ENCODE measurements around the gene RNF207.

RNF207 gene

DNA sequence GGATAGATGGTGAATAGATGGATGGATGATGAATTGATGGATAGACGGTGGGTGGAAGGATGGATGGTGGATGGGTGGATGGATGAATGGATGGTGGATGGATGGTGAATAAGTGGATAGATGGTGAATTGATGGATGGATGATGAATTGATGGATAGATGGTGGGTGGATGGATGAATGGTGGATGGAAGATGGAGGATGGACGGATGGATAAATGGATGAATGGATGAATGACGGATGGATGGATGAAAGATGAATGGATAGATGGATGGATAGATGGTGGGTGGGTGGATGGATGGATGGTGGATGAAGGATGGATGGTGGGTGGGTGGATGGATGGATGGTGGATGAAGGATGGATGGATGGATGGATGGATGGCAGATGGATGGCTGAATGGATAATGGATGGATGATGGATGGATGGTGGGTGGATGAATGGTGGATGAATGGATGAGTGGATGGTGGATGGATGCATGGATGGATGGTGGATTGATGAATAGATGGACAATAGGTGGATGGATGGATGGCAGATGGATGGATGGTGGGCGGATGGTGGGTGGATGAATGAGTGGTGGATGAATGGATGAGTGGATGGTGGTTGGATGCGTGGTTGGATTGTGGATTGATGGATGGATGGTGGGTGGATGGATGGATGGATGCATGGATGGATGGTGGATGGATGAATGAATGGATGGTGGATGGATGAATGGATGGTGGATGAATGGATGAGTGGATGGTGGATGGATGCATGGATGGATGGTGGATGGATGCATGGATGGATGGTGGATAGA, 31.1 kb upstream of the RNF207 start:
- ATAC-seq, result no peak
- DNase-seq, result no peak

DNA sequence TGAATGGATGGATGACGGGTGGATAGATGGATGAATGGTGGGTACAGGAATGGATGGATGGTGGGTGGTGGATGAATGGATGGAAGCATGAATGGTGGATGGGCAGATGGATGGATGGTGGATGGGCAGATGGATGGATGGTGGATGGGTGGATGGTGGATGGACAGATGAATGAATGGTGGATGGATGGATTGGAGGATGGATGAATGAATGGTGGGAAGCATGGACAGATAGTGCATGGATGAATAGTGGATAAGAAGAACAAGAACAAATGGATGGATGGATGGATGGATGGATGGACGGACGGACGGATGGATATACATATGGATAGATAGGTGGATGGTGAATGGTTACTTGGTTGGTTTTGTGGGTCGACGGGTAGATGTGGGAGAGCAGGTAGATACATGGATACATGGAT, 30.5 kb upstream of the RNF207 start:
- DNase-seq (no peak), ATAC-seq (no peak)

DNA sequence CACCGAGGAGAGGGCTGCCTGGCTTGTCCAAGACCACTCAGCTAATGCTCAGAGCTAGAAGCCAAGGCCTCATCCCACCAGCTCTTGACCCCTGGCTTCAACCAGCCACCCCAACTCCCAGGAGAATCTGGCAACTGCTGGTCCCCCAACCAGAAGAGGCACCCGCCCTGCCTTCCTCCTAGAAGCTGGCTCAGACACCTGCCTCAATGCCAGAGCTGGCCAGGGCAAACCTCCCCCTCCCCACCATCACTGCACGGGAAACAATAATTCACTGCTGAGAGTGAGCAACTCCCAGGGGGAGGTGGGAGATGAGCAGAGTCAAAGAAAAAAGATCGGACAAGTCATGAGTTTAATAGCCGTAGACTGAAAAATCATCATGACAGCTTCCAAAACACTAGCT, 29.1 kb upstream of the RNF207 start:
- no peak for ATAC-seq
- DNase-seq, result no peak

DNA sequence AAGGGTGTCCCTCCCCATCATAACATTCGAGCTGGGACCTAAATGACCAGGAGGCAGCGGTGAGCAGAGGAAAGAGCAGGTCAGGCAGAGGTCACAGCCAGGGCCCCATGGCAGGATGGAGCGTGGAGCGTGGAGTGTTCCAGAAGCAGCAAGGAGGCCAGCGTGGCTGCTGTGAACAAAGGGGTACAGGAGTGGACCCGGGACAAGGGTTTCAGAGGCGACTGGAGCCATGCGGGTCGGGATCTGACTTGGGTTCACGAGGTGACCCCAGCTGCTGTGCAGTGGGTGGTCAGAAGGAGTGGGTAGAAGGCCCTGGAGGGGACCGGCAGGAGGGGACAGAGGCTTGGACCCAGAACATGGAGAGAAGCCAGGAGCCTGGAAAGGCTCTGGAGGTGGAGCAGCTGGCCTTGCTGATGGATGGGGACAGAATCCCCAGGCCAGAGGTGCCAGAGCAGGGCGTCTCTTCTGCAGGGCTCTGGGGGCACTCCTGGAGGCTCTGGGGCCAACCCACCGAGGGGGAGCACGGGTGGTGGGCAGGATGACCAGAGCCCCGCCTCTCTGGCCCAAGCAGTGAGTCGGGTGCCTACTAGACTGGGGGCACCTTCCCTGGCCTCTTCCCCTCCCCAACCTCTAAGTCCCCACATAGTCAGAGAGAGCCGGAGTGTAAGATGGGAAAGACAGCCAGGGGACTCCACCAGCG, 28.1 kb upstream of the RNF207 start:
- DNase-seq (no peak), ATAC-seq (no peak)

DNA sequence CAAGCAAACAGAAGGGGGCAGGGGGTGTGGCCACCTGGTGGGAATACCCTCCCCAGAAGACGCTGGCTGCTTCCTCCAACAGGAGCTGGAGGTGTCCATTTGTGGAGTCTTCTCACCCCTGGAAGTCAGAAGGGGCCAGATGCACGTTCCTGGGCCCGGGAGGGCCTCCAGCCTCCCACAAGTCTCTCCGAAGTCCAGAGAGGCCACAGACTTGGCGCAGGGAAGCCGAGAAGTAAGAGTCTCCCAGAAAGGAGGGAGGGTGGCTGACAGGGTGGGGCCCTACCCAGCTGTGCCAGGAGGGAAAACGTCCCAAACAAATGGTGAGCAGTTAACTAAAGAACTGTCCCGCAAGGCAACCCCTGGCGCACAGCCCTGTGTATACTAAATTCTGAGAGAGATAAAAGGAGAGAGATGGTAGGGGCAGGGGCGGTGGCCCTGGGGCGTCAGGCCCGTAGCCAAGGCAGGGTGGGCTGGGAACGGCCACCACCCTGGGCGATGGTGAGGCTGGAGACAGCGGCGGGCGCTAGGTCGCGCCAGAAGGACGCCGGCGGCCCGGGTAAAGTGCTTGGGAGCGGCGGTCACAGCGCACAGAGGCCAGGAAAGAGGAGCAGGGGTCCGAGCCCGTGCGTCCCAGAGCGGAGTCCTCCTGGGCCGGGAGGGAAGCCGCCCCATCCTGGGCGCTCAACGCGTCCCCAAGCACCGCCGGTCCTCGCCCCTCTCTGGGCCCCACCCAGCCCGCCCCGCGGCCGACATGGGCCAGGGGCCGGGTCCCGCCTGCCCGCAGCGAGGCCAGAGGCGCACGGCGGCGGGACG, 27.0 kb upstream of the RNF207 start:
- no peak for ATAC-seq
- DNase-seq, result no peak

DNA sequence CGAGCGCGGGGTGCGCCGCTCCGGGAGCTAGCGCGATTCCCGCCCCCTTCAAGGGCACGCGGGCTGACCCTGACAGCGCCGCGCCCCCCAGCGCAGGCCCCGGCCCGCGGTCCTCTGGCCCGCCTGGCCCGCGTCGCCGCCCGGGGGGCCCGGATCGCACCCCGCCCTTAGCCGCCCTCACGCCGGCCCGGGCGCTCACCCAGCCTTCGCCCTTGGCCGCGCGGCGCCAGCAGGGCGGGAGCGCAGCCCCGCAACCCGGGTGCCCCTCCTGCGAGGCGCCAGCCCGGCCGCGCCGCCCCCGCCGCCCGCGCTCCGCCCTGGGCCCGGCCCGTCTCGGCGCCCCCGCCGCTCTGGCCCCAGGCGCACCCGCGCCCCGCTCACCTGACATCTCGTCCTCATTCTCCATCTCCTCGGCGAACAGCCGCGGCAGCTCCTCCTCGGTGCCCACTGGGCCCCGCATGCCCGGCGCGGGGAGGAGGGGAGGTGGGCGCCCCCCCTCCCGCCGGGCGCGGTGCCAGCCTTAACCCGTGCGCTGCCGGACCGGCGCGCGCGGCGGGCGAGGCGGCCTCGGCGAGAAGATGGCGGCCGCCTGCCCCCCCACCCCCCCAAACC, 26.2 kb upstream of the RNF207 start:
- DNase-seq, result no peak
- no peak for ATAC-seq

DNA sequence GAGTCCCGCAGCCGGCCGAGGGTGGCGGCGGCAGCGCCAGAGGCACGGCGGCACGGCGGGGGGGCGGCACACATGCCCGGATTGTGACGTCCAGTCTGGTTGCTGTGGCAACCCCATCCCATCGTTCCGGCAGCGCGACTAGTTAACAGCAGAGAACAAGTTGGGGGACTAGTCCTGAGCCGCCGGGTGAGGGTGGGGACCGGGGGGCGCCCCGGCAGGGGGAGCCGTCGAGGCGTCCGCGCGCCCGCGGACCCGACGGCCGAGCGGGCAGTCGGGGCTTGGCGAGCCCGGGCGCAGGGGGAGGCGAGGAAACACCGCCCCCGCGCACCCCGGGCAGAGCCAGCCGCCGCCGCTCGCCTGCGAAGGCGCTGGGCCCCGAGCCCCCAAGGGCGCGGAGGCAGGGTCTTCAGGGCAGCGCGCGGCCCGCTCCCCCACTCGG, 25.6 kb upstream of the RNF207 start, which contains the start of gene CHD5:
CHD5 (minus strand) TSS at position 54 of the 439 bp plus-strand sequence. CDS start 298 bp downstream, outside the sequence.
- ATAC-seq (no peak), DNase-seq (peak; percentile 19)

DNA sequence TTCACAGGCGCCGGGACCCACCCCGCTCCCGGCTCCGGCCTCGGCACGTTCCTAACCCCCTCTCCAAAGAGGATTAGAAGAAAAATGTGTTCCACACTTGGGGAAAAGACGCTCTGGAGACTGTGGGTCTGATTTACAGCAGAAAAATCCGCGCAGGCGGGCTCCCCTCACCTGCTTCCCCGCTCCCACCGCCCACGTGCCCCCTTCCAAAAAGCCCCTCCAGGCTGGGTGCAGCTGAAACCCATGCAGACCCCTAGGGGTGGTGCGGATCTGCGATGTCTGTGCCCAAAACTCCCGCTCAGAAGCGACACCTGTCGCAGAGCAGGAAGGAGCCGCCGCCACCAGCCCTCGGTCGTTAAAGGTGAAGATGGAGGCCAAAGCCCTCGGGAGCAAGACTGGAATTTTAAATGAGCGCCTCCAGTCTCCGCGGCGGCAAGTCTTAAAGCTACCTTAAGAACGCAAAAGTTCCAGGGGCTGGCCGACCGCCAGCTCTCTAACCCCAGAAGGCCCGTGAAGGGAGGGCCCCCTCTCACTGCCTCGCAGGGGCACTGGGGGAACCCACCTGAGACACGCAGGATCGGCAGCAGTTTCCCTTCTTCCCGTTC, 25.1 kb upstream of the RNF207 start:
- DNase-seq, result peak; percentile 23
- no peak for ATAC-seq

DNA sequence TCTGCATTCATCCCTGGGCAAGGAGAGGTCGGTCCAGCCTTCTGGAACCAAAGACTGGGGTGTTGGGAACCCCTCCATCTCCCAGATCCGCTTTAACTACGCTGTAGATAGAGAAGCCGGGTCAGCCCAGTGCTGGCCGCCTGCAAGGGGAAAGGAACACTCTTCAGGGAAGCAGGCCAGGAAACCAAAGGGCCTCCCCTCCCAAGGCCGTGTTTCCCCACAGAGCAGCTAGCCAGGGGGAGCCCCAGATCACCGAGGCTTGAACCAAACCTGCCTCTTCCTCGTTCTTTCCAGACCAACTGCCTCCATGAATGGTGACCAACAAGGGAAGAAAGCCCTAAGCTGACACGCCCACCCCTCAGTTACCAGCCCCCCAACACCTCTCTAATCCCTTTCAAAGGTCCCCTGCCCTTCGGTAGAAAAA, 24.6 kb upstream of the RNF207 start:
- no peak for DNase-seq
- ATAC-seq, result no peak

DNA sequence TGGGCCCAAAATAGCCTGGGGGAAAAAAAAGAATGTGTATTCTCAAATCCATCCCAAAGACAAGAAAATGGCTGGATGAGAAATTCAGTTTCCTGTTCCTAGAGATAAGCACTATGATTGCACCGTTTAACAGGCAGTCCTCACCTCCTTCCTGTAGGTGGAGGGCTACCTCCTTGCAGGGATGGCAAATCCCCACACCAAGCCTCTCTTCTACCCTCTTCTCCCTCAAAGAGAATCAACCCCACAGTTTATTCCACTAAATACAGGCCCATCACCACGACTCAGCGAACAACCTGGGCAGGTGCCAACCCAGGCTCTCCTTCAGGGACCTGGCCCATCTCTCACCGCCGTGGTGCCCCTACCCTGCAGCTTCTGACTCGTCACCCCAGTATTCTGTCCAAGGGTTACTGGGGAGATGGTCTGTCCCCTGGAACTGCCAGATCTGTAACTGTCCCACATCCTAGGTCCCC, 22.4 kb upstream of the RNF207 start:
- ATAC-seq (no peak), DNase-seq (no peak)

DNA sequence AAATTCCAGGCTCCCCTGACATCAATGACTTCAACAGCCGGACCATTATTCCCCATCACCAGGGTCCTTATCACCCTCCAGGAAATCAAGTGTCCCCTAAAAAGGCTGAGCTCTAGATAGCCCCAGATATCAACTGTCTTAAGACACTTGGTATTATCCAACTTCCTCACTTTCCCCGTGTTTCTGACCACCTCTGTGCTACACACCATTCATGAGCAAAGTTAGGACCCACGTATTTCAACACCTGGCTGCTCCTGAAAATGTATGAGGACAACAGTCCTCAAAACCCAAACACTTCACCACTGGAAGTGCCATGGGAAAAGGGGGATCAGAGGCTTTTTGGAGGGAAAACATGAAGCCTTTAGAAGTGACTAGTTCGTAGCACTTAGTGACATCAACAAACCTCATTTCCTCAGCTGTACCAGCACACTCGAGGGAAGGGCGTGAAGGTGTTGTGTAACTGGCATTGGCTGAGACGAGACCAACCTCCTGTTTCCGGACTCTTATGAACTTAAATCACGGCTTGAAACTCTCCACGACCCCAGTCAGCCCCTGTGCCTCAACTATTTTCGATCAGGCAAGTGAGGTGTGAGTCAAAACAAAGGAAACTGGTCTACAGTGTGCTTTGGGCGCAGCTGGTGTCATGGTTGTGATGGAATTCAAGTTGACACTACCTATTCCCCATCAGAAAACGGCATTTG, 21.7 kb upstream of the RNF207 start:
- ATAC-seq (no peak), DNase-seq (no peak)

DNA sequence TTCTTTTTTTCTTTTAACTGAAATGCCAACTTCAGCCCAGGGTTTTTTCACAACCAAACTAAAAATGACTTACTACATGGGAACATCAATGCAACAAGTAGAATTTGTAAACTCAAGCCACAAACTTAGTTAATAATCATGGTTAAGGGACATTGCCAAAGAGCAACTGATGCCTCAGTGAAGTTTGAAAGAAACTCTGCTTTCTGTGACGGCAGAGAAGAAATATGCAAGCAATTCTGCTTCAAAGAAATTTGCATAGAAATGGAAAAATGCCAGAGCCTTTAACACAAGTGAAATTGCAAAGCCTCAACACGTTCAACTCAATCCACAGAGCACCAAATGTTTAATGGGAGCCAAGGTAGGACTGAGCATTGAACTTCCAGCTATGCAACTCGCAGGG, 20.8 kb upstream of the RNF207 start:
- no peak for ATAC-seq
- no peak for DNase-seq

DNA sequence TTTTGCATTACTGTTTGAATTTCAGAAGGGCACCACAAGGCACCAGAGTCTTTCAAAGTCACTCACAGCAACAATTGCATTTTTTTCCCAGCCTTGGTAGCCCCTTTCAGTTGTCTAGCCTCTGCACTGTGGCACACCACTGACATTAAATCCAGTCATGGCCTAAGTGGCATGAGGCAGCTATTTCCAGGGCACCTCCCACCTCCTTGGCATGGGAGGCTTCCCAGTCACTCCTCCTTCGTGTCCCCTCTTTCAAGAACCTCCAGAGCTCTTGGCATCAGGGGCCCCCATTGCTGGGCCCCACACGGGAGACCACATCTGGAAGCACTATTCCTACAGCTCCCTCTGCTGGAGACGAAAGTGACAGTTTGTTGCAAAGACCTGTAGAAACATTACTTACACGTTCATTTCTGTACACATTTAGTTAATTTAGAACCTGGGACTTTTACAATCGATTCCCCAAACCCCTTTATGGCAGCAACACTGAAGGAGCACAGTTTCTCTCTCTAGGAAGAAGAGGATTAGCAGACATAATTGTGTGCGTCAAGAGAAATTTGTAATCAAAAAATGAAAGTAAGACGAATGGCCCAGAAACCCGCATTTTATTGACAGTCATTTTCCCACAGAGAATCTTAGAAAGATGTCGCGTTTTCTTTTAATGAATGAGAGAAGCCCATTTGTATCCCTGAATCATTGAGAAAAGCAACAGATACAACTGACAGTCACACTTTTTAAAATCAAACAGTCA, 20.1 kb upstream of the RNF207 start:
- ATAC-seq (no peak), DNase-seq (peak; percentile 43)

DNA sequence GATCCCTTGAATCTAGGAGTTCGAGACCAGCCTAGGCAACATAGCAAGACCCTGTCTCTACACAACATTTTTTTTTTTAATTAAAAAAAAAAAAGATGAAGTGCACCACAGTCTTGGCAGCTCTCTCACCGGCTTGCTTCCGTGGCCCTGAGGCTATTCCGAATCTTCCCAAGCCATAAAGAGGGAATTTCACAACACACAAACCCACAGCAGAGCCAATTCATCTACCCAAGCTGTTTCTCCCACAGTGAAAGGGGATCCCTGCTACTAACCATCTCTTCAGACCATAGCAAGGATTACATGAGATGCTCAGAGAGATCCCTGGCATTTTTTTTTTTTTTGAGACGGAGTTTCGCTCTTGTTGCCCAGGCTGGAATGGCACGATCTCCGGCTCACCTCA, 17.5 kb upstream of the RNF207 start:
- DNase-seq (no peak), ATAC-seq (no peak)

DNA sequence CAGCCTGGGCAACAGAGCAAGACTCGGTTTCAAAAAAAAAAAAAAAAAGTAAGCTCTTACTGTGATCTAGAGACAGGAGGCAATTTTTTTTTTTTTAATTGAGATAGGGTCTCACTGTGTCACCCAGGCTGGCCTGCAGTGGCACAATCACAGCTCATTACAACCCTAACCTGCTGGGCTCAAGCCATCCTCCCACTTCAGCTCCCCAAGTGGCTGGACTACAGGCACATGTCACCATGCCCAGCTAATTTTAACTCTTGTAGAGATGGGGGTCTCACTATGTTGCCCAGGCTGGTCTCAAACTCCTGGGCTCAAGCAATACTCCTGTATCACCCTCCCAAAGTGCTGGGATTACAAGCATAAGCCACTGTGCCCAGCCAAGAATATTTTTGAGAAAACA, 14.0 kb upstream of the RNF207 start:
- ATAC-seq (no peak), DNase-seq (no peak)

DNA sequence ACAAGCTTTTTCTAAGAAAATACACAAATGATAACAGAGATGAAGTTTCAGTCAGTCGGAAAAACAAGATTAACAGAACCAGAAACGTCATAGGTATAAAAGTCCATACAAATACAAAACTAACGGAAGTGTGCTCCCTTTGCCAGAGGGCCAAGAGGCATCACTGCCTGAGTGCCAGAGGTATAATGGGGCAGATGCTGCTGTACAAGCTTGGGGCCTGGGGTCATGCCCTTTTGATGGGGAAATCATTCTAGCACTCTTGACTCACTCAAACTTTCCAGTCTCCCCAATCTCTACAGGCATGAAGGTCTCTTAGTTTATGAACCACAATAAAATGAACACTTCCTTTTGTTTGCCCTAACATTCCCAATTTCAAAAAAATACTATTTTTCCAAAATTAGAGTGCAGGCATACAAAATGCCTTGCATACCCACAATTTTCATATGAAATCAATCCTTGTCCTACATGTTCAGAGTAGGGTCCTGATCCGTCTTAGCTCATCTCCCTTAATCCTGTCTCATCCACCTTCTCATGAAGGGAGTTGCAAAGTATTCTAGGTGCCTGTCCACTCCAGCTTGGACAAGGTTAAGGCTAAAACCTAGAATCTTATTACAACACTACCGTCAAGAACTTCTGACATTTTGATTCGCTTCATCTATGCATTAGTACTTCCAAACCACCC, 8.0 kb upstream of the RNF207 start:
- DNase-seq (peak; percentile 45), ATAC-seq (peak; percentile 58)

DNA sequence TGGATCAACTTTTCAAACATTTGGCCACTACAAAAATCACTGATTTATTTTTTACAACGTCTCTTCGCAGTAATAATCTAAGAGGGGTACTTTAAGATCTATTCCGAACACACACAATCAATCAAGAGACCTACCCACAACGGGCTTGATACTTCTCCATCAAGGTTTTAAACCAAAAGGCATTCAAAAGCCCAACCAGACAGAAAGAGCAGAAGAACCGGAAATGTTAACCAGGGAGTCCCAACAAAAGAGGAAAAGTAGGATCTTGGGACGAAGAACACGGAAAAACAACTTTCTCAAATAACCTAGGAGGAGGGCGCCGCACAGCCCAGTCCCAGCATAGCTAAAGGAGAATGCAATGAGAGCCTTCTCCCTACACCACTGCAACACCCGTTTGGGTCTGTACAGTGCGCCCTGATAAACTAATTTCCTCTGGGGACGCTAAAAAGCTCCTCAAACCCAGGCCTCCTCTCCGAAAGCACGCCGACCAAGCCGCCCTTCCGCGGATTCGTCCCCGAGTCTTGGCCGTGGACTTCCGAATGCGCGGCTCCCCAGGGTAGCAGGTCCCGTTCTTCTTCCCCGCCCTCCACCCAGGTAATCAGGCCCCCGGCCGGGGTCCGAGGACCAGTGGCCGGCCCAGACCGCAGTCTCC, 7.1 kb upstream of the RNF207 start:
- peak; percentile 2 for ATAC-seq
- peak; percentile 38 for DNase-seq

DNA sequence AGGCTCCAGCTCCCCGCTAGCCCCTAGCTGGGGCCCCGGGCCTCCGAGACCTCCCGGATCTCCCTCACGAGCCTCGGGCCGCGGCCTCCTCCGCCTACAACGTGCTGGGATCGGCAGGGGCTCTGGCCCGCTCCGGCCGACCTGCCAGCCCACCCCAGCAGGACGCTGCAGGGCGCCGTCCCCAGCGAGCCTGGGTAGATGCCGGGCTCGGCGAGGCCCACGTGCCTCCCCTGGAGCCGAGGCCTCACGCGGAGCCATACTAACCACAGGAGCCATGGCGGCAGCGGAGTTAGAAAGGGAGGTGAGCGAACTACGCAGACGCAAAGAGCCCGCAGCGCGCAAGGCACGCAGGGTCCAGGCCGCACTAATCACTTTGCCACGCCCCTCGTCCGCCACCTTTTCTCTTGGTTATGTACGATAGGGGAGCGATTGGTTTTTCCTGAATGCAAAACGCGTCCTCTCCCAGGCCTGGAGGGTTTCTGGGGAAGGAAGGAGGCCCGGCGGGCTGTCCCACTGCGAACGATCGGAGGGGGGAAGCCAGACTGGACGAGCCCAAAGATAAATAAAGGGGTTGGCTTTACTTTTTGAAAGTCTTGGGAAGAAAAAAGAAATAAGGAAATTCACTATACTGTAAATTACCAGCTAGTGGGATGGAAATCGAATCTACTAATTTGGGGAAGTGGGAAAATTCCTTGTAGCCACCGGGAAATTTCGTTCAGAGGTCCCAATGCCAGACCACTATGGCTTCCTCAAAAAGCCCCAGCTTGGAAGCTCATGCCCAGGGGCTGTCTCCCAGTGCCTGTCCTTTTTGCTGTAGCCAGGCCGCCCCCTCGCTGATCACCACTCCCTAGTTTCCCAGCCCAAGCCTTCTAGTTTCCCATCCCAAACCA, 6.4 kb upstream of the RNF207 start, which contains the start of gene RPL22:
RPL22 (minus strand) TSS at position 298 of the 890 bp plus-strand sequence; CDS start at position 276, 22 bp downstream.
- ATAC-seq, result peak; percentile 99
- peak; percentile 97 for DNase-seq
